ENCODE results near the gene CA11. TPM values are rescaled to one million over a fixed set of nuclear protein-coding genes. Genes with fewer than 3 reads are reported as not detected.
A peak's percentile ranks its signal among the peaks of the same experiment; 100 is the strongest.

The CA11 gene
- total RNA-seq, 4 donors from 2014 or later: 4.6 to 13.4 (median 6.3) TPM

GRCh38 chr19:48678201-48678600 is 32.2 kb upstream of the CA11 start:
- intact Hi-C loops (cut with DNase I): loop anchor here (5.0 kb wide), 1 partner anchor 34 kb away; no protein-coding TSS in a partner anchor

GRCh38 chr19:48676887-48677286 is 30.9 kb upstream of the CA11 start:
- Histone ChIP-seq H3K27ac (no peak overlapping the region), H3K27me3 (no peaks in the 10 kb centered on the region), H3K9me3 (no peaks in the 10 kb centered on the region), H3K4me1 (peaks cover 6 to 7% of the 10 kb centered on the region in 2 donors), H3K4me3 (replicated peaks in 1 of 3) (no peak overlapping the region), H3K36me3 (no peaks in the 10 kb centered on the region)
- WGBS, 2 donors: 92 to 93% methylated on average over 12 to 13 of the region's 13 CpGs
- no peak for DNase-seq
- TF ChIP-seq CTCF (IDR thresholded peaks at IDR 0.05) (no peak), POLR2A (IDR thresholded peaks at IDR 0.05) (no peak)
- intact Hi-C loops (cut with DNase I): loop anchor here (5.0 kb wide), 1 partner anchor 35 kb away; no protein-coding TSS in a partner anchor

More at GRCh38 chr19:48678201-48678600, 32.2 kb upstream of the CA11 start:
- no peak for DNase-seq
- no peaks in the 10 kb centered on the region for H3K27me3 ChIP-seq
- H3K4me3 ChIP-seq (replicated peaks in 1 of 3): no peak overlapping the region
- H3K4me1 ChIP-seq: peaks cover 6 to 7% of the 10 kb centered on the region in 2 donors
- WGBS, 2 donors: 76 to 80% methylated on average over 4 of the region's 4 CpGs
- H3K9me3 ChIP-seq: no peaks in the 10 kb centered on the region
- TF ChIP-seq CTCF (IDR thresholded peaks at IDR 0.05): no peak
- TF ChIP-seq POLR2A (IDR thresholded peaks at IDR 0.05): no peak
- no peak overlapping the region for H3K27ac ChIP-seq
- H3K36me3 ChIP-seq: no peaks in the 10 kb centered on the region

GRCh38 chr19:48676487-48676886 is 30.5 kb upstream of the CA11 start:
- H3K9me3 ChIP-seq: no peaks in the 10 kb centered on the region
- no peak for DNase-seq
- intact Hi-C loops (cut with DNase I): loop anchor here (5.0 kb wide), 1 partner anchor 36 kb away; no protein-coding TSS in a partner anchor
- no peak for TF ChIP-seq POLR2A (IDR thresholded peaks at IDR 0.05)
- no peak for TF ChIP-seq CTCF (IDR thresholded peaks at IDR 0.05)
- H3K4me3 ChIP-seq (replicated peaks in 1 of 3): no peak overlapping the region
- no peaks in the 10 kb centered on the region for H3K36me3 ChIP-seq
- no peaks in the 10 kb centered on the region for H3K27me3 ChIP-seq
- H3K27ac ChIP-seq: no peak overlapping the region
- whole genome bisulfite sequencing, 2 donors: 89 to 95% methylated on average over 10 to 17 of the region's 17 CpGs
- peaks cover 6 to 7% of the 10 kb centered on the region in 2 donors for H3K4me1 ChIP-seq

- no peak overlapping the region for H3K4me3 ChIP-seq (replicated peaks in 1 of 3)
- WGBS, 2 donors: 46 to 63% methylated on average over 14 to 18 of the region's 28 CpGs
- TF ChIP-seq POLR2A (IDR thresholded peaks at IDR 0.05) (no peak), CTCF (IDR thresholded peaks at IDR 0.05) (peak; percentile 65 to 87 (median 76))
- no peaks in the 10 kb centered on the region for H3K27me3 ChIP-seq
- H3K27ac ChIP-seq: no peak overlapping the region
- peaks cover 6 to 7% of the 10 kb centered on the region in 2 donors for H3K4me1 ChIP-seq
- peak; percentile 80 to 82 for DNase-seq
- intact Hi-C loops (cut with DNase I): loop anchor here (5.0 kb wide), 1 partner anchor 37 kb away; no protein-coding TSS in a partner anchor
- no peaks in the 10 kb centered on the region for H3K36me3 ChIP-seq
- H3K9me3 ChIP-seq: no peaks in the 10 kb centered on the region
Measured at GRCh38 chr19:48674921-48675824, 29.2 kb upstream of the CA11 start.
